ENCODE results near the gene C1orf198.

C1orf198 gene

DNA sequence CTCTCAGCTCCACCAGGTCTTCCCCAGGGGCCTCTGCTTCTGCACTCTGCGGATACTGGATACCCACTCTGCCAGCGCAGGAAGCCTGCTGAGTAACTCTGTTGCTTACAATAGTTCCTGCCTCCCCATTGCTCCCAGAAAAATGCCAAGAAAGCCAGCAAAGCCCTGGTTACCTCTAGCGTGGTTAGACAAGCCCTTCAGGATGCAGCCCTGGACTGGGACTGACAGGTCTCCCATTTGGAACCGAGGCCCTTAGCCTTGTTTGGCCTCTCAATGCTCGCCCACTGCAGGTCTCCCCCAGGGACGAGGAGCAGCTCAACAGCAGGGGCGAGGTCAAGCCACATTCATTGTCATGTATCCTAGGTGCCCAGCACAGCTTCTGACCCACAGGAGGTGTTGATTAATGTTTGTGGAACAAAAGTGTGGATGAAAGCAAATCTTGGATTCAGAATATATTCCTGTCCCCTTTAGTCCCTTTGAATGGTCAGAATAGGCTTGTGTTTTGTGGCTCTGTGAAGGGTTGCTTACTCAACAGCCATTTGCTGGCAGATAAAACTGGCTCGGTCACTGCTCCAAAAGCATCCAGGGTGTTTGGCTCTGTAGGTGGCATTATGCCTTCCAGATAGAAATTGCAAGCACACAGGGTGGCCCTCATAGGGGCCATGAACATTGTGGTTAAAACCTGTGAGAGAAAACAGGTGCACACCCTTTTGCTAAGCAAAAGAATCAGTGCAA is 58.9 kb downstream of the C1orf198 start:
- DNase-seq (ENCODE audit: low read depth) = no peak

DNA sequence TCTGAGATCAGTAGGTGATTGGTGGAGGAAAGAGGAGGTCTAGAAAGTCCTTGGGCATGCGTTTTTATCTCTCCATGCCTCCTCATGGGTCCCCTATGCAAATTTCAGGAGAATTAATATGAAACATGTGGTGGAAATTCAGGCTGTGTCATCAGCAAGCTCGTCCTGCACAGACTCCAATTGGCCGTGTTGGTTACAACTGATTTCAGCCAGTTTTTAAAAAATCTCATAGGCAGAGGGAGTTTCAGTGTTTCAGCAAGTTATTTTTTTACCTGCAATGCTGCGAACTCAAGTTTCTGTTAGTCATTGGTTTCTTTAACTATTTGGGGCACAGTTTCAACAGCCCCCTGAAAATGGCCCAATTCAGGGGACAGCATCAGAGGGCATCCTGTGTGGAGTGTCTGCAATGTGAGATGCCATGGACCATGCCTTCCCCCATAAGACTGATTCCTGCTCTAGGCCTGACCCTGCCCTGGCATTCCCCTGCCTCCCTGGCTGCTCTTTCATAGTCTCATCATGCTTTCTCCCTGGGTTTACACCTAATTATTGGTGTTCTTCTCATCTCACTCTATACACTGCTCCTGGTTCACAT is 59.9 kb downstream of the C1orf198 start:
- DNase-seq (ENCODE audit: low read depth) = no peak

DNA sequence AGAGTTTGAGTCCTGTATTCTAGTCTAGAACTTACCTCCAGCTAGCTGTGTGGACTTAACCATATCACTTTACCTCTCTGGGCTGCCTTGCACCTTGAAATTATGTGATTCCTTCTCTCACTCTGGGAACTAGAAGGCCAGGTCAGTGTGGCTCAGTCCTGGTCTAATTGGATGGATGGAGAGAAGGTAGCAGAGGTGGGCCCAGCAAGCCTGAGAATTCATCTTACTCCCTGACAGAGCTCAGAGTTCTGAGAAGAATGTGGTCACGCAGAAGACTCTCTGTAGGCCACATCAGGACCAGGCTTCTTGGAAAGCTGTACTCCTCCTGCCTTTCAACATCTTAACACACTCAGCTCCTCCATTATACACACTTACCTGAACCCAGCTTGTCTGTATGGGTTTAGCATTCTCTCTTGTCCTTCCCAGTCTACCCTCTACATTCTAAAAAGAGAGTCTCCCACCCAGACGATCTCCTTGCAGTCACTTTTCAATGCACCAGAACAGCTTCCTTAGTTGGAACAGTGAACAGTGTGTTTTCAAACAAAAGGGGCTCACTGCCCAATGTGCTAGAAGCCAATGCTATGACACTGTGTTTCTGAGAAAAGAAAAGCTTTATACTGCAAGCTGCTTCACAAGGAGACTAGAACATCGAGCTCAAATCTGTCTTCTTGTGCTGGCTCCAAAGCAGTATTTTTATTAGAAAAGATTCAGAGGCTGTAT is 60.6 kb downstream of the C1orf198 start:
- DNase-seq (ENCODE audit: low read depth) = no peak

DNA sequence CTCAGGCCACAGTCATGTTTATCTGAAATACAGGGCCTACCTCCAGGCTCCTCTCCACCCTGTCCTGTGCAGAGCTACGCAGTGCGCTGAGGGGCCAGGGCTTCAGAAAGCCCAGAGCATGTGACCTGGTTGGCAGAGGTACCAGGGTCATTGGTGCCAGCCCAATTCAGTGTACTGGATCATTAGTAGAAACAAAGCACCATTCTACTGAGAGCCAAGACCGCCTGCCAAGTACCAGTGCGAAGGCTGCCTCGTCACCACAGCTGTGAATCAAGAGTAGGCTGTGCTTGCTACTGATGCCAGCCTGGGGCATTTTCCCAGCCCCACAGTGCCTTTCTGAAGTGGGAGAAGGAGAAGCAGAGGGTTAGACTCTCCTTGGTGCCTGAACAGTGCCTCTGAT is 61.3 kb downstream of the C1orf198 start:
- DNase-seq (ENCODE audit: low read depth) = no peak

DNA sequence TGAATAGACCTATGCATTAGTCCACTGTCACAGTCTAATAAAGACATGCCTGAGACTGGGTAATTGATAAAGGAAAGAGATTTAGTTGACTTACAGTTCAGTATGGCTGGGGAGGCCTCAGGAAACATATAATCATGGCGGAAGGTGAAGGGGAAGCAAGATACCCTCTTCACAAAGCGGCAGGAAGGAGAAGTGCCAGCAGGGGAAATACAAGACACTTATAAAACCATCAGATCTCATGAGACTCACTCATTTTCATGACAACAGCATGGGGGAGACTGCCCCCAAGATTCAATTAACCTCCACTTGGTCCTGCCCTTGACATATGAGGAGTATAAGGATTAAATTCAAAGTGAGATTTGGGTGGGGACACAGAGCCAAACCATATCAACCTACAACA is 61.8 kb downstream of the C1orf198 start:
- DNase-seq (ENCODE audit: low read depth) = no peak

DNA sequence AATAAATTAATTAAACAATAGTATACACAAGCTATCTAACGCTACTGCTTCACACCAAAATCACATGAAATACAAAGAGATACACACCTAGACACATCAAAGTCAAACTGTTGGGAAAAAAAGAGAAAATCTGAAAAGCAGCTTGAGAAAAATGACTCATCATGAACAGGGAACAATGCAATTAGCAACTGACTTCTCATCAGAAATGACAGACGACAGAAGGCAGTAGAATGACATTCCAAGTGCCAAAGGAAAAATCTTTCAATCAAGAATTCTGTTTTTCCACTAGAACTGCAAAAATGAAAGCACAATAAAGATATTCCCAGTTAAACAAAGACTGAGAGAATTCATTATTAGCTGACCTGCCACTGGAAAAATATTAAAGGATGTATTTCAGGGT is 63.9 kb downstream of the C1orf198 start:
- DNase-seq (ENCODE audit: low read depth) = no peak

DNA sequence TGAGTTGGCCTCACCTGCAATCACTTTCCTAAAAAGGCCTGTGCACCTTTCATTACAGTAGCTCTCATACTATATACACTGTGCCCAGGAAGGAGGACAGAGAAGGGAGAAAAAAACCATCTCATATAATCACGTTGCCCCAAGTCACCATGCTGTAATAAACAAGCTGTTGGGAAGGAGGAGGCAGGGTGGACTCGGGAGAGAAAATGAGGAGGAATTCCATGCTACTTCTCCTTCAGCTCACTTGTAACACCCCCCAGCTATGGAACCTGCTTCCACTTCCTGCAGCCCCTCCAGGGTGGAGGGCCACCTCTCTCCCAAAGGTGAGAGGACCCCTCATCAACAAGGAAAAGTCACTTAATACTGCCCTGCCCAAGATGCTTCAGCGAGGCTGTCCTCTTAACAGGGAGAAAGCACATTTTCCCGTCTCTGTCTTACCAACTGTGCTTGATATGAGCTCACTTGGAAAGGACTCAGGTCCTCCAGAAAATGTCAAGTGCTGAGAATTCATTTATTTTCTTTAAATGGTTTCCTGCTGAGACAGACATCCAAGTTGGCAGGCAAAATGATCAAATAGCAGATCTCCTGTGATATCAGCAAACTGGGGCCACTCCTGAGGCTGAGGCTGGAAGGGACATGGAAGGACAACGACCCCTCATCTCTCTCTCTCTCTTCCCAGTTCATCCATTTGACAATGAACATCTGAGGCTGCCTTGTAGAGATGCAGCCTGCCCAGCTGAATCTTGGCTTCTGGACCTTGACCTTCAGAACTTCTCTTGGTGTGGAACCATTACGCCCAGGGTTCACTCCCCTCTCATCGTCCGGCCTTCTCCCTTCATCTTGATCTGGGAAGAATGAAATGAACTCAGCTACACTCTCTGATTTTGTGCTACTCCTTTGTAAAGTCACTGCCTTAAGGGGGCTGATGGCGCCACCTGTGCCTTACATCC is 67.2 kb downstream of the C1orf198 start:
- DNase-seq (ENCODE audit: low read depth) = no peak

DNA sequence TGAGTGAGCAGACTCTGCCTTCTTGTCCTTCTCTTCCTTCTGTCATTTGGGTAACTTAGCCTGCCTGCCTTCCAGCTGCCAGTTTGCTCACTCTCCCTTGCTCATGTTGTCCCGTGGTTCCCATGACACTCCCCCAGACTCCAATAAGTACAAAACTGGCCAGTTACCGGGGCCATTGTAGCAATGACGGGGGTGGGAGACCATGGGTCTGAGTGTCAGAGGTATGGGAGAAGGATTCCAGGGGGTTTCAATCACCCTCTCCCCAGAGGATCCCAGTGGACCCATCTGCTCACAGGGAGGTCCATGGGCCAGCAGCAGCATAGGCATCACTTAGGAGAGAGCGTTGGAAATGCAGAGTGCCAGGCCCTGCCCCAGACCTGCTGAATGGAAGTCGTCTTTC is 69.8 kb downstream of the C1orf198 start:
- DNase-seq (ENCODE audit: low read depth) = no peak

DNA sequence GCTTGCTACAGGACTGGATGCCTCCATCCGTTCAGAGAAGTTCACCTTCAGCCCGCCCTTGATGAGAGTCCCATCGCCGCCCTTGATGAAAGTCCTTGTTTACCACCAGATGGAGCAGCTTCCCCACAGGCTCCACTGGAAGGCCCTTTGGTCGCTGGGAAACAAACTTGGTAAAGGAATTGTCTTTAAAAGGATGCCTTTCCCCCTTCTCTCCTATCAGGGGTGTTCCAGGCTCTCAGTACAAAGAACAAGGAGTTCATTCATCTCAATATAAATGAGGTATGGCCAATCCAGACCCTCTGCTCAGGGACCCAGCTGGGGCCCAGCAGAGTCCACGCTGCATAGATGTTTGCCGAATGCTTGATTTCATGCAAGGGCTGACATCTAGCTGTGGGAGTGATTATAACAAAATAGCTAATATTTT is 70.4 kb downstream of the C1orf198 start:
- no peak for DNase-seq (ENCODE audit: low read depth)

DNA sequence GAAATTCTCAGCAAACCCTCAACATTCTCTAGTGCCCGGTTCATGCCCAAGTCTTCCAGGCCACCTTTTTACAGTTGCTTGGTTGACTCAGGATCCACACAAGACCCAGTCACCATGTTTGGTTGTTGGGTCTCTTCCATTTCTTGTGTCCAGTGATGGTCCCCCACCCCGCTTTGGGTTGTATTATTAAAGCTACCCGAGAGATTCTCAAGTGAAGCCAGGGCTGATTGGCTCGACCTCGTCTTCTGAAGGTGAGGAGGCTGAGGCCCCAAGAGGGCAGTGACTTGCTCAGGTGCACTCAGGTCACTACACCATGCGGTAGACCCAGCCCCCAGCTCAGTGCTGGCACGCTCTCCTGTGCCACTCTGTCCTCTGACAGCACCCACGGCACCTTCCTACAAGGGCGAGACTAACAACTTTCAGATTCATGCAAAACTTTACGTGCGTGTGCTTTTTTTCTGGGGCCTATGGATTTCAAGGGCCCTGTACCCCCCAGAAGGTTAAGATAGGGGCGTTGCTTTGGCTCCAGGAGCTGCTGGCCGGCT is 70.9 kb downstream of the C1orf198 start:
- DNase-seq (ENCODE audit: low read depth) = no peak

DNA sequence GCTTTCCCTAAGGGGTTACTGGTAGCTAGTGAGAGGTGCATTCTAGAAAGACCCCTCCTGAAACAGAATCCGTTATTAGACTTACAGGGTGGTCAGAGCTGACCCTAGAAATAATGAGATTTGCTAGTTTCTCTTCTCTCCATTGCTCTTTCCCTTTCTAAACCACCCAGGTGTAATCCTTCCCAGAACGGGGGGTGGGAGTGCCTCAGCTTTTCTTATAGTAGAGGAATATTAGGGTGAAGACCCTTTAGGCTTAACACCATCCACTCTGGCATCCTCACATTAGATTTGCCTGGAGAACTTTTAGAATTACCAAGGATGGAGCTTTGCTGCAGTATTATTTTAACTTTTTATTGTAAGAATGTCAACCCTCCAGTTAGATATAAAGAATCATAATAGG is 71.7 kb downstream of the C1orf198 start:
- DNase-seq (ENCODE audit: low read depth) = no peak

DNA sequence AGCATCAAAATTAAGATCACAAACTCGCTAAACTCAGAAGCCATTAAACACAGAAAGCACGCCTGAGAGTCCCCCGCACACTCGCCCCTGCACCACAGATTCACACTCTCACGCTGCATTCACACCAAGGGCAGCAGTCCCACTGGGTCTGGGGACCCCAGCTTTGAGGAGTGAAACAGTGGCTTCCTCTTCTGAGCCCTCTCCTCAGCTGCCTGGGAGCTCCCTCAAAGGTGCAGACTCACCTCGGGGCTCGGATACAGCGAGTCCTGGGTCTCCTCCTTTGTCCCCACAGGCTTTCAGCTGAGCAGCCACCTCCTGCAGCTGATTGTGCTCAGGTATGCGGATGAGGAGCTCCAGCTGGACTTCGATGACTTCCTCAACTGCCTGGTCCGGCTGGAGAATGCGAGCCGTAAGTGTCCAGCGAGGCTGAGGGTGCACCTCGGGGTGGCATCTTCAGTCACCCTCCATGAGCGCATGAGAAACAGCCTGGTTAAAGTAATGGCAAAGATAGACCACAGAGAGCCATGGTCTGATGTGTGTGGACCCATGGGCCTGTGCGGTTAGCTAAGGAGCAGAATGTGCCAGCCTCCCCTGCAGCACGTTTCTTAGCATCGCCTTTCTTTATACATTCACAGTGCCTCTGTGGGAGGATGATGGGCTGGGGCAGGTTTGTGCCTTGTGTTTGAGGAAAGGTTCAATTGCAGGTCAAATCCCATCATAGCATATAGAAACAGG is 73.3 kb downstream of the C1orf198 start:
- no peak for DNase-seq (ENCODE audit: low read depth)

DNA sequence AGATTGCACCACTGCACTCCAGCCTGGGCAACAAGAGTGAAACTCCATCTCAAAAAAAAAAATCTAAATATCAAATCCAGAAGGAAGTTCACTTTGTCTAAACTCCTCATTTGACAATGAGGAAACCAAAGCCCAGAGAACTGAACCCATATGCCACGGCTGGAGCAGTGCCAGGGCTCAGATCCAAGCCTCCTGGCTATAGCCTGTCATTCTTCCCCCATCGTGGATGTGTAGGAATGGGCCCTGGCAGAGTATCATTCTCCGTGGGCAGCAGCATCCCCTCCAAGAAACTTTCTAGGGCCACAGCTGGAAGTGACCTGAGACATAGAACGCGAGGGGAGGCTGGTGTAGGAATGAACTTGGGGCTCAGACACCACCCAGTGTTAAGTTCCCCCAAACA is 73.9 kb downstream of the C1orf198 start:
- no peak for DNase-seq (ENCODE audit: low read depth)

DNA sequence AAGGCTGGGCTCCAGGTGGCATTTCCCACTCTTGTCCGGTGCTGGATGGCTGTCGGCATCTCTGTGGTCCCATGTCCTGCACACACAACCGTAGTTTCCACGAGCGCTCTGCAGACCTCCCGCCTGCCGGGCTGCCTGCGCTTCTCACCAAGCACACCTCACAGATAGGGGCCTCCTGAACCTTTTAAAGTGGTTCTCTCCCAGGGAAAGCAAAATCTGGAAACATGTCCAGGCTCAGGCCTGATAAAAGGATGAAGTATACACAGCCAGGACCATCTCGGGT is 74.9 kb downstream of the C1orf198 start:
- DNase-seq (ENCODE audit: low read depth) = no peak

DNA sequence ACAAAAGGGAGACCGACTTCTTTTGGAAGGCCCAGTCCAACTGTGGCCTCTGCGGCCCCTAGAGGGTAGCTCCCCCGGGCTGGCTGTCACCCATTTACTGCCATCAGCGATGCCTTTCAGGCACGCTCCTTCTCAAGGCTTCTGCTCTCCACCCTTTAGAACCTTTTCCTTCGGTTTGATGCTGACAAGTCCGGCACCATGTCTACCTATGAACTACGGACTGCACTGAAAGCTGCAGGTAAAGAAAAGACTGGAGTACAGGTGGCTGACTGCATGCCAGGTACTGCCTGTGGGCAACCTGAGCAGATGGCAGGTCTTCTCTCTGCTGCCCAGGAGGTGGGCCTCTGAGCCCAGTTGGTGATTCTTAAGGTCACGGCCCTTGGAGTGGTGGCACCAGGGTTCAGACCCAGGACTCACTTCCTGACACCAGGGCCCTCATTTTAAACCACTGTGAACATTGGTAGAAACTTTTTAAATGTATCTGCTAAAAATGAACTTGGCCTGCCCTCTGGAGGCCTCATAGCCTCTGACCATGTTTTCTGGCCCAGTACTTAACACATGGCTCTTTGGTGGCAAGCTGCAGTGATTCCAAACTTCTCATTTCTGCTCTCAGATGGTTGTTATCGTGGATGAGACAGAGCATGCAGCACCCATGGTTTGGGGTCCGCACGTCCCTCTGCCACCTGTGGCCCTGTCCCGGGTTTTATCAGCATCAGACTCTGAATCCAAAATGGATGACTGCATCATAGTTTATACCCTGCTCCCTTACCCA is 75.4 kb downstream of the C1orf198 start:
- DNase-seq (ENCODE audit: low read depth) = no peak

DNA sequence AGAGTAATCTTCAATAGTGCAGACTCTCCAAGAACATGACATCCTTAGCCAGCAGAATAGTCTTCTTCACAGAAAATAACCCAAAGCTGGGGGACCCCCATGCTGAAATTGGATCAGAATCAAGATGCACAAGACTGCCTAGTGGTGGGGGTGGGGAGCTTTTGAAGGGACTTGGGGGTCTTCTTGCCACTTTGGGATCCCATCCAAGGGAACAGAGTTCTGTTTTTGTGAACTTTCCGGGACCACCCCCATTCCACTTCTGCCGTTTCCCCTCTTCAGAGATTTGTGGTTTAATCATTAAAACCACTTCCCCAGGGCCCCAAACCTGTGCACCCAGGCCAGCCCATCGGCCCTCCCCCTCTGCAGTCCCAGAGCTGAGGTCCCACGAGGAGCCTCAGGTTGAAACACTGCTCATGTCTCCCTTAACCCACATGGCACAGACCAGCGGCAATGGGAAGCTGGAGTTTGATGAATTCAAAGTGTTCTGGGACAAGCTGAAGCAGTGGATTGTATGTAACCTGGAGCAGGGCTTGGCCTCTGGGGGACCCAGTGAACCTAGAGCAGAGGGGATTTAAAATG is 76.2 kb downstream of the C1orf198 start:
- DNase-seq (ENCODE audit: low read depth) = no peak

DNA sequence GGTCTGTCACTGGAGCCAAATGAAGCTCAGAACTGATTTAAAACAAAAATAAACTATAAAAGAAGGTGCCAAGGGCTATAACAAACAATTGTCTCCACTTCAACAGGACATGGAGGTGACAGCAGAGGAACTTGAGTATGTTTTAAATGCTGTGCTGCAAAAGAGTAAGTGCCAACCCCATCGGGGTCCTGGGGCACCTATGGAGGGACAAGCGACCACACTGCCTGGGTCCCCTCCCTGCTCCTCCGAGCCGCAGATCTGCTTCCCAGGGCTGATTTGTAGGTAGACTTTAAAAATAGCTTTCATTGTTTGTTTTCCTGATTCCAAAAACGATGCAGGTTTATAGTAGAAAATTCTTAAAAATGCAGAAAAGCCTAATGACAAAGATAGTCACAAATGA is 78.3 kb downstream of the C1orf198 start:
- DNase-seq (ENCODE audit: low read depth) = no peak

DNA sequence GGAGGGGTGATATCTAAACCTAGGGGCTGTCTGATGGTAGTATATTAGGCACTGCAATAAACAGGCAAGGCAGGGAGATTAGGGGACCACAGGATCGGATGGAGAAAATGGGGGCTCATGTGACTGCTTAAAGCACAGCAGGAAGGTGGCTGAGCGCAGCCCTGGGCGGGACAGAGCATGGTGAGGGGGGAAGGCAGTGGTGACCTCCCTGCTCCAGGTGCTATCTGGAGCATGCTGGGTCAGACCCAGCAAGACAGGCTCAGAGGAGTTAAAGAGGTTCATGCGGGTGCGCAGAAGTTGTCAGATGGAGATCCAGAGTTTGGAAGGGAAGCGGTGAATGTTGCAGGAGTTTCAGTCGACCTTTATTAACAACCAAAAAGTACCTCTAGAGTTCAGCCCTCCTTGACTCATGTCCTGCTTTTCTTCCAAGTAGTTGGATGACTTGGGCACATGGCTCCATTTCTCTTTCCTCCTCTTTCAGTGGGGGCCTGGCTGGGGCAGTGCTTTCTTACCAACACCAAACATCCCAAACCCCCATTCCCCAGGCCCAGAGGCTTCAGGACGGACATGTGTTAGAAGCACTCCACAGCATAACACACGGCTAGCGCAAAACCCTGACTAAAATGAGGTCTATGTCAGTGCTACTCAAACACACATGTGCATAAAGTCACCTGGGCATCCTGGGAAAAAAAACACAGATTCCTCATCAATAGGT is 79.6 kb downstream of the C1orf198 start:
- no peak for DNase-seq (ENCODE audit: low read depth)

DNA sequence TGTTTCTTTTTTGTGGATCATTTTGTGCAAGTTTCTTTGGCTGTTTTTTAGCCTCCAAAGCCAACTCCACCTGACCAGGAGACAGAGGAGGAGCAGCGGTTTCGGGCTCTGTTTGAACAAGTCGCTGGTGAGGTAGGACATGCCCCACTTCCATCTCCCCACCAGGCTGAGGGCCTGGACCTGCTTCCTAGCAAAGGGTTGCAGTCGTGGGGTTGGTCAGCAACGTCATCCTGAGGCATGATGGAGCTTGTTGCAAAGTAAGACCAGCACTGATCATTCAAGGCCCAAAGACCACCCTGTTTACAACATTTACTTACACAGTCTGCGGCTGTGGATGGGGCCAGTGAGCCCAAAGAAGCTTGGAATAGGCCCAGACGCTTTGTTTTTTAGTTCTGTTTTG is 80.8 kb downstream of the C1orf198 start:
- no peak for DNase-seq (ENCODE audit: low read depth)
